Measurements from ENCODE around the gene KRTAP5-11. TPM values are rescaled to one million over a fixed set of nuclear protein-coding genes. Genes with fewer than 3 reads are reported as not detected.
"Not testable (repeated sequence)": the region's sequence is repeated elsewhere in the genome, so short reads cannot be mapped to it uniquely, and the experiment has no call there.

The KRTAP5-11 gene
- total RNA-seq, 2 donors from 2014 or later: 2.9 to 5.7 TPM

- Mint-ChIP-seq H3K9me3 (no peaks in the 10 kb centered on the region), H3K27ac (no peak overlapping the region), H3K36me3 (ENCODE audit: low read depth) (no peaks in the 10 kb centered on the region), H3K27me3 (ENCODE audit: insufficient read depth) (peaks cover 13% of the 10 kb centered on the region), H3K4me3 (no peak overlapping the region), H3K4me1 (peaks cover 12% of the 10 kb centered on the region)
- 80 to 89% methylated on average over 5 to 8 of the region's 8 CpGs for WGBS, 2 experiments (ENCODE audit: insufficient coverage in 1 of 2, insufficient read length in 1 of 2)
- H3K27me3 ChIP-seq (ENCODE audit: control insufficient read depth, insufficient read depth, low read length, poor library complexity, severe bottlenecking): no peaks in the 10 kb centered on the region
- no peak for DNase-seq
- H3K9me3 ChIP-seq (ENCODE audit: control insufficient read depth, low read length): no peaks in the 10 kb centered on the region
- no peak overlapping the region for H3K27ac ChIP-seq (ENCODE audit: low read depth, low read length)
- H3K36me3 ChIP-seq (ENCODE audit: control insufficient read depth, insufficient read depth, low read length): no peaks in the 10 kb centered on the region
- H3K9ac ChIP-seq (ENCODE audit: extremely low read depth, low read length, poor library complexity, severe bottlenecking): no peak overlapping the region
- H3K4me1 ChIP-seq (ENCODE audit: control insufficient read depth, insufficient read depth, low read length): no peaks in the 10 kb centered on the region
- no peak overlapping the region for H3K4me3 ChIP-seq (ENCODE audit: low read length)
- TF ChIP-seq, protein P1, sequence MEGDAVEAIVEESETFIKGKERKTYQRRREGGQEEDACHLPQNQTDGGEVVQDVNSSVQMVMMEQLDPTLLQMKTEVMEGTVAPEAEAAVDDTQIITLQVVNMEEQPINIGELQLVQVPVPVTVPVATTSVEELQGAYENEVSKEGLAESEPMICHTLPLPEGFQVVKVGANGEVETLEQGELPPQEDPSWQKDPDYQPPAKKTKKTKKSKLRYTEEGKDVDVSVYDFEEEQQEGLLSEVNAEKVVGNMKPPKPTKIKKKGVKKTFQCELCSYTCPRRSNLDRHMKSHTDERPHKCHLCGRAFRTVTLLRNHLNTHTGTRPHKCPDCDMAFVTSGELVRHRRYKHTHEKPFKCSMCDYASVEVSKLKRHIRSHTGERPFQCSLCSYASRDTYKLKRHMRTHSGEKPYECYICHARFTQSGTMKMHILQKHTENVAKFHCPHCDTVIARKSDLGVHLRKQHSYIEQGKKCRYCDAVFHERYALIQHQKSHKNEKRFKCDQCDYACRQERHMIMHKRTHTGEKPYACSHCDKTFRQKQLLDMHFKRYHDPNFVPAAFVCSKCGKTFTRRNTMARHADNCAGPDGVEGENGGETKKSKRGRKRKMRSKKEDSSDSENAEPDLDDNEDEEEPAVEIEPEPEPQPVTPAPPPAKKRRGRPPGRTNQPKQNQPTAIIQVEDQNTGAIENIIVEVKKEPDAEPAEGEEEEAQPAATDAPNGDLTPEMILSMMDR (conservative IDR thresholded peaks at IDR 0.05): no peak
Measured at GRCh38 chr11:71568704-71569349, 13.8 kb downstream of the KRTAP5-11 start.

- not testable (repeated sequence) for H3K36me3 Mint-ChIP-seq (ENCODE audit: low read depth); H3K27ac ChIP-seq (ENCODE audit: low read depth, low read length); H3K4me1 ChIP-seq (ENCODE audit: control insufficient read depth, insufficient read depth, low read length); DNase-seq; H3K9me3 Mint-ChIP-seq; H3K9ac ChIP-seq (ENCODE audit: extremely low read depth, low read length, poor library complexity, severe bottlenecking); H3K9me3 ChIP-seq (ENCODE audit: control insufficient read depth, low read length); H3K4me3 ChIP-seq (ENCODE audit: low read length); H3K36me3 ChIP-seq (ENCODE audit: control insufficient read depth, insufficient read depth, low read length); H3K4me3 Mint-ChIP-seq; H3K27ac Mint-ChIP-seq; H3K27me3 ChIP-seq (ENCODE audit: control insufficient read depth, insufficient read depth, low read length, poor library complexity, severe bottlenecking)
- H3K27me3 Mint-ChIP-seq (ENCODE audit: insufficient read depth): peaks cover 16% of the 10 kb centered on the region
- 89 to 94% methylated on average over 4 to 8 of the region's 8 CpGs for WGBS, 2 experiments (ENCODE audit: insufficient coverage in 1 of 2, insufficient read length in 1 of 2)
- peaks cover 12% of the 10 kb centered on the region for H3K4me1 Mint-ChIP-seq
Measured at GRCh38 chr11:71567633-71568032, 15.0 kb downstream of the KRTAP5-11 start.

- Mint-ChIP-seq H3K4me1 (peaks cover 11% of the 10 kb centered on the region), H3K27me3 (ENCODE audit: insufficient read depth) (peaks cover 14% of the 10 kb centered on the region)
- WGBS, 2 experiments (ENCODE audit: insufficient coverage in 1 of 2, insufficient read length in 1 of 2): 71 to 78% methylated on average over 6 to 16 of the region's 21 CpGs
- H3K27ac ChIP-seq (ENCODE audit: low read depth, low read length); H3K4me1 ChIP-seq (ENCODE audit: control insufficient read depth, insufficient read depth, low read length); H3K4me3 Mint-ChIP-seq; H3K9ac ChIP-seq (ENCODE audit: extremely low read depth, low read length, poor library complexity, severe bottlenecking); H3K9me3 Mint-ChIP-seq; H3K9me3 ChIP-seq (ENCODE audit: control insufficient read depth, low read length); H3K36me3 ChIP-seq (ENCODE audit: control insufficient read depth, insufficient read depth, low read length); H3K36me3 Mint-ChIP-seq (ENCODE audit: low read depth); H3K27me3 ChIP-seq (ENCODE audit: control insufficient read depth, insufficient read depth, low read length, poor library complexity, severe bottlenecking); DNase-seq; H3K4me3 ChIP-seq (ENCODE audit: low read length); H3K27ac Mint-ChIP-seq: not testable (repeated sequence)
Measured at GRCh38 chr11:71566626-71567599, 15.8 kb downstream of the KRTAP5-11 start.

DNA sequence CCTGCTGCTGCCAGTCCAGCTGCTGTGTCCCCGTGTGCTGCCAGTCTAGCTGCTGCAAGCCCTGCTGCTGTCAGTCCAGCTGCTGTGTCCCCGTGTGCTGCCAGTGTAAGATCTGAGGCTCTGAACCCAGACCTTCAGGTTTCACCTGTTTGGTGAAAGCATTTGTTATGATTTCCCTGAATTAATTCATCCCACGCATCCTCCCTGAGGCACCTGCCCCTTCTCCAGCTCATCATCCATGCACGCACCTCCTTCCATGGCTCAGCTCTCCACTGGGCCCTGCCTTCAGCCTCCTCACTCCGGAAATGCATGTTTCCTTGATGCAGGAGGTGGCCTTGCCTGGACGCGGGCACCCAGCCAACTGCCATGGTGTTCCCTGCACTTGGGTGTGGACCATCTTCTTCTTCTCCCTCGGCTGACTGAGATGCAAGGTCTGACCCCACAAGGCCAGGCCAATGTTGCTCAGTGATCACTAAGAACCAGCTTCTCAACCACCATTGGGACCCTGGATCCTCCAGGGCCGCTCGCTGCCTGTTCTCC lies 16.5 kb downstream of the KRTAP5-11 start:
- Histone ChIP-seq H3K9me3 (ENCODE audit: control insufficient read depth, low read length) (peaks cover 6% of the 10 kb centered on the region), H3K9ac (ENCODE audit: extremely low read depth, low read length, poor library complexity, severe bottlenecking) (no peak overlapping the region), H3K4me1 (ENCODE audit: control insufficient read depth, insufficient read depth, low read length) (no peaks in the 10 kb centered on the region), H3K36me3 (ENCODE audit: control insufficient read depth, insufficient read depth, low read length) (no peaks in the 10 kb centered on the region), H3K27me3 (ENCODE audit: control insufficient read depth, insufficient read depth, low read length, poor library complexity, severe bottlenecking) (no peaks in the 10 kb centered on the region), H3K27ac (ENCODE audit: low read depth, low read length) (no peak overlapping the region), H3K4me3 (ENCODE audit: low read length) (no peak overlapping the region)
- no peaks in the 10 kb centered on the region for H3K36me3 Mint-ChIP-seq (ENCODE audit: low read depth)
- TF ChIP-seq, protein P1 (conservative IDR thresholded peaks at IDR 0.05): no peak
- DNase-seq: no peak
- H3K9me3 Mint-ChIP-seq: peaks cover 6% of the 10 kb centered on the region
- peaks cover 9% of the 10 kb centered on the region for H3K4me1 Mint-ChIP-seq
- no peak overlapping the region for H3K27ac Mint-ChIP-seq
- WGBS, 2 experiments (ENCODE audit: insufficient coverage in 1 of 2, insufficient read length in 1 of 2): 93 to 98% methylated on average over 6 to 10 of the region's 10 CpGs
- H3K27me3 Mint-ChIP-seq (ENCODE audit: insufficient read depth): peaks cover 14% of the 10 kb centered on the region
- no peak overlapping the region for H3K4me3 Mint-ChIP-seq
